Kidney (tissue), 14 donors: ENCODE results near the gene OR2D2. TPM values are rescaled to one million over a fixed set of nuclear protein-coding genes. Genes with fewer than 3 reads are reported as not detected.
A peak's percentile ranks its signal among the peaks of the same experiment; 100 is the strongest.

Experiments
- DNase-seq, 5 donors: peaks; one replicate each; pipeline ENCODE4 v3.0.0-alpha.2; 2013 to 2020
- FAIRE-seq: peaks from 2 replicates; lab custom pipeline; 2012; peaks lifted over from hg19 to GRCh38; lab: Jason Lieb, UNC
- H3K27ac ChIP-seq, 2 donors: one replicate each; pipeline ENCODE4 v1.7.0; 2013; ENCODE audit warnings: low read depth in 2 of 2, low read length in 2 of 2, inconsistent platforms in 1 of 2
- H3K27me3 ChIP-seq: one replicate; pipeline ENCODE4 v1.7.1; 2013; ENCODE audit warnings: low read length, inconsistent platforms; ENCODE audit not compliant: control insufficient read depth, insufficient read depth
- H3K36me3 ChIP-seq, 3 donors: one replicate each; pipeline versions ENCODE4 v1.7.0 to v1.7.1; 2013; ENCODE audit warnings: low read length in 3 of 3, control low read depth in 1 of 3, inconsistent platforms in 1 of 3; ENCODE audit not compliant: insufficient read depth in 3 of 3, control insufficient read depth in 2 of 3
- H3K4me1 ChIP-seq, 3 donors: one replicate each; pipeline versions ENCODE4 v1.7.0 to v1.7.1; 2013; ENCODE audit warnings: low read length in 3 of 3, inconsistent platforms in 1 of 3, low read depth in 1 of 3; ENCODE audit not compliant: control insufficient read depth in 2 of 3, insufficient read depth in 2 of 3
- H3K4me3 ChIP-seq, 3 donors: one replicate each; pipeline versions ENCODE4 v1.7.0 to v1.8.1; 2013; ENCODE audit warnings: low read length in 3 of 3, control low read depth in 1 of 3, inconsistent platforms in 1 of 3
- H3K9ac ChIP-seq, 3 donors: one replicate each; pipeline versions ENCODE4 v1.7.0 to v1.7.1; 2013; ENCODE audit warnings: low read length in 3 of 3, control low read depth in 1 of 3, inconsistent platforms in 1 of 3
- H3K9me3 ChIP-seq, 3 donors: one replicate each; pipeline versions ENCODE4 v1.7.0 to v1.7.1; 2013; ENCODE audit warnings: low read length in 3 of 3, control low read depth in 1 of 3, inconsistent platforms in 1 of 3; ENCODE audit not compliant: control insufficient read depth in 2 of 3, insufficient read depth in 1 of 3
- intact Hi-C: fragments of 100-400 bp; cut with DNase I; formaldehyde crosslinking; loops from one replicate; pipeline ENCODE4 v1.11.1; 2022
- polyA plus RNA-seq: library from polyadenylated mRNA; stranded (reverse); fragments of 350-450 nt; fragmentation: Illumina TruSeq; extraction: RNeasy Lipid Tissue Mini Kit (QIAGEN cat#74804); gene quantifications from one replicate; pipeline ENCODE4 v1.2.3, GENCODE V29; 2014; ENCODE audit warnings: low read depth, low replicate concordance; ENCODE audit not compliant: insufficient read depth
- total RNA-seq: library from RNA; stranded (reverse); fragmentation: NEBNext Ultra II Directional; extraction: Animal tissue kit (Norgen Biotek cat#: 25700); gene quantifications from one replicate; pipeline ENCODE4 v1.2.1, GENCODE V29; 2021
- TF ChIP-seq, protein P1 (sequence below): IDR thresholded peaks from 3 replicates; pipeline ENCODE4 v1.5.1; 2012; ENCODE audit warnings: mild to moderate bottlenecking, moderate library complexity, borderline replicate concordance; ENCODE audit not compliant: insufficient read depth; ENCODE audit errors: extremely low read depth
- donor health status: control.
- donor health status: control.
- donor health status: control.
- donor health status: control.
- donor health status: control.
- donor health status: DM: yes; HTN: yes; CAD: no.
- donor health status: Normal renal cell carcinoma (clear cell type).

The OR2D2 gene
- total and polyA plus RNA-seq, 2 donors from 2014 or later, result 0.60 TPM; not detected in 1

DNA sequence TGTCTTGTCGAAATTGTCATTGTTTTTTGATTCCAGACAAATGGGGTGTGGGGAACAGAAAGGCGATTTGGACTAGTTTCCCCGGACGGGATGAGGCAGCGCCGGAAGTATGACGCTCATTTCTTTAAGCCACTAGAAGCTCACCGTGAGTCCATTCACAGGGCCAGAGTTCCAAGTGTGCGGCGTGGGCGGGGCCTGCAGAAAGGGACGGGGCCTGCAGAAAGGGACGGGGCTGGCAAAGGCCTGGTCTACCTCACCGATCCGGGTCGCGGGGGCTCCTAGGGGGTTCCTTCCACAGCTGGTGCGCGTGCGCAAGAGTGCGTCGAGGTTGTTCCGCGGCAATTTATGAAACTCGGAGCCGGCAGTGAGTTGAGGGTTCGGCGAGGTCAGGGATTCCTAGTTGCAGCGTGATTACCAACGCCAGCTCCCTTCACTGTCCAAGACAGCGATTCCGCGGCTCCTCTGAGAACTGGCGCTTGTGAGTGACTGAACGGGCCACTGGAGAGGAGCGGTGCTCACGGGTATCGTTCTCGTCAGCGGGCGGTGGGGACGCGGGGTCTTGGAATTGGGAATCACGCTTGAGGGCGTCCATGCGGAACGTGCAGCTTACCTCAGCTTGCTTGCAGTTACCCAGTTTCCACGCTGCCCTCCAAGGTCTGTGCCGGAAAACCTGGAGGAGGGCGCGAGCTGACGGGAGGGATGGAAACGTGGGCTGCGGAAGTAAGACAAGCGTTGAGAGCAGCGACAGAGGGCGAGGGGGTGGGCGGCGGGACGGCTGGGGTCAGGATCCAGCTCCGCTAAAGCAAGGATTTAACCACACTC is 34.1 kb upstream of the OR2D2 start, which contains the start of gene ZNF215:
Gene ZNF215 (plus strand): TSS at position 219 of the 822 bp plus-strand sequence. CDS start 5,847 bp downstream, outside the sequence.
- no peaks in the 10 kb centered on the region for H3K27me3 ChIP-seq
- intact Hi-C loops, result no loop called here
- peaks cover 0 to 7% (median 4%) of the 10 kb centered on the region in 3 donors for H3K4me1 ChIP-seq
- H3K4me3 ChIP-seq, result peak within 1 kb of the TSS; percentile 74 to 89 (median 89)
- no peak for FAIRE-seq
- H3K36me3 ChIP-seq, result no peaks in the 10 kb centered on the region
- DNase-seq, result peak; percentile 70 to 87 (median 78)
- H3K9ac ChIP-seq, result peak within 1 kb of the TSS; percentile 48 to 74 (median 53)
- TF ChIP-seq, protein P1, sequence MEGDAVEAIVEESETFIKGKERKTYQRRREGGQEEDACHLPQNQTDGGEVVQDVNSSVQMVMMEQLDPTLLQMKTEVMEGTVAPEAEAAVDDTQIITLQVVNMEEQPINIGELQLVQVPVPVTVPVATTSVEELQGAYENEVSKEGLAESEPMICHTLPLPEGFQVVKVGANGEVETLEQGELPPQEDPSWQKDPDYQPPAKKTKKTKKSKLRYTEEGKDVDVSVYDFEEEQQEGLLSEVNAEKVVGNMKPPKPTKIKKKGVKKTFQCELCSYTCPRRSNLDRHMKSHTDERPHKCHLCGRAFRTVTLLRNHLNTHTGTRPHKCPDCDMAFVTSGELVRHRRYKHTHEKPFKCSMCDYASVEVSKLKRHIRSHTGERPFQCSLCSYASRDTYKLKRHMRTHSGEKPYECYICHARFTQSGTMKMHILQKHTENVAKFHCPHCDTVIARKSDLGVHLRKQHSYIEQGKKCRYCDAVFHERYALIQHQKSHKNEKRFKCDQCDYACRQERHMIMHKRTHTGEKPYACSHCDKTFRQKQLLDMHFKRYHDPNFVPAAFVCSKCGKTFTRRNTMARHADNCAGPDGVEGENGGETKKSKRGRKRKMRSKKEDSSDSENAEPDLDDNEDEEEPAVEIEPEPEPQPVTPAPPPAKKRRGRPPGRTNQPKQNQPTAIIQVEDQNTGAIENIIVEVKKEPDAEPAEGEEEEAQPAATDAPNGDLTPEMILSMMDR, result no peak
- H3K27ac ChIP-seq, result peak within 1 kb of the TSS; percentile 10 to 23
- no peaks in the 10 kb centered on the region for H3K9me3 ChIP-seq

DNA sequence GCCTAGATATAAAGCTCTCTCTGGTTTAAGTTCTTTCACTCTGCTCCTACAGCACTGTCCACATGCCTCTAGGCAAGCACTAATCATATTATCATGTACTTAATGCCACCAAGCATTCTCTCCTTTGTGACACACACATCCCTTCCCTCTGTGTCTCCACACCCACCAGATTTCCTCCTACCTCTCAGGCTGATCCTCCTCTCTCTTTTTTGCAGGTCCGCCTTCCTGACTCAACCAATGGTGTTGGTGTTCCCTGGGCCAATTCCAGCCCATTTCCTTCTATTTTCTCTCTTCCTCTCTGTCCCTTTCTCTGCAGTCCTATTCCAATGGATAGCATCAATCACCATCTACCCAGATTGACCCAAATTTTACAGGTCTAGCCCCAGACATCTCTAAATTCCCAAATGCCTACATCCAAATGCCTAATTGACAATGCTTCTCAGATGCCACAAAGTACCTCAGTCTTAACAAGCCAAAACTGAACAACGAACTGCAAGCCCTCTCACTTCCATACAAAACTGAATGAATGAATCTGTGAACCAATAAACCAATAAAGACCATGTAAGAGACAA is 33.4 kb upstream of the OR2D2 start:
- Histone ChIP-seq H3K36me3 (no peaks in the 10 kb centered on the region), H3K9ac (peak overlapping the region in 1 of 3 donors; percentile 53), H3K27me3 (no peaks in the 10 kb centered on the region), H3K27ac (no peak overlapping the region), H3K4me3 (peak overlapping the region in 2 of 3 donors; percentile 89), H3K4me1 (peaks cover 0 to 7% (median 4%) of the 10 kb centered on the region in 3 donors), H3K9me3 (no peaks in the 10 kb centered on the region)
- TF ChIP-seq, protein P1, result no peak
- FAIRE-seq (no peak), DNase-seq (no peak)
- intact Hi-C loops, result no loop called here

- Histone ChIP-seq H3K9me3 (no peaks in the 10 kb centered on the region), H3K27ac (no peak overlapping the region), H3K9ac (no peak overlapping the region), H3K36me3 (no peaks in the 10 kb centered on the region), H3K4me3 (no peak overlapping the region), H3K27me3 (no peaks in the 10 kb centered on the region), H3K4me1 (peaks cover 0 to 7% (median 4%) of the 10 kb centered on the region in 3 donors)
- intact Hi-C loops, result no loop called here
- TF ChIP-seq, protein P1, result no peak
- FAIRE-seq, result peak; percentile 78
- DNase-seq, result no peak
Observed at GRCh38 chr11:6925007-6925577, 32.8 kb upstream of the OR2D2 start.
